GM12874 (cell line): Measurements from ENCODE around the gene DNALI1.

Source experiments
- TF ChIP-seq, protein P1 (sequence below): IDR thresholded peaks from 2 replicates; pipeline ENCODE4 v1.5.1; 2011; ENCODE audit warnings: low read depth, mild to moderate bottlenecking, control low read depth, low read length, moderate library complexity; ENCODE audit not compliant: insufficient read depth

DNALI1 gene

GRCh38 chr1:37556712-37557196 lies at the start of gene DNALI1:
Gene DNALI1, plus strand, starts transcription at chr1:37556940. Its CDS starts 55 bp downstream, at chr1:37556995.
- TF ChIP-seq, protein P1, sequence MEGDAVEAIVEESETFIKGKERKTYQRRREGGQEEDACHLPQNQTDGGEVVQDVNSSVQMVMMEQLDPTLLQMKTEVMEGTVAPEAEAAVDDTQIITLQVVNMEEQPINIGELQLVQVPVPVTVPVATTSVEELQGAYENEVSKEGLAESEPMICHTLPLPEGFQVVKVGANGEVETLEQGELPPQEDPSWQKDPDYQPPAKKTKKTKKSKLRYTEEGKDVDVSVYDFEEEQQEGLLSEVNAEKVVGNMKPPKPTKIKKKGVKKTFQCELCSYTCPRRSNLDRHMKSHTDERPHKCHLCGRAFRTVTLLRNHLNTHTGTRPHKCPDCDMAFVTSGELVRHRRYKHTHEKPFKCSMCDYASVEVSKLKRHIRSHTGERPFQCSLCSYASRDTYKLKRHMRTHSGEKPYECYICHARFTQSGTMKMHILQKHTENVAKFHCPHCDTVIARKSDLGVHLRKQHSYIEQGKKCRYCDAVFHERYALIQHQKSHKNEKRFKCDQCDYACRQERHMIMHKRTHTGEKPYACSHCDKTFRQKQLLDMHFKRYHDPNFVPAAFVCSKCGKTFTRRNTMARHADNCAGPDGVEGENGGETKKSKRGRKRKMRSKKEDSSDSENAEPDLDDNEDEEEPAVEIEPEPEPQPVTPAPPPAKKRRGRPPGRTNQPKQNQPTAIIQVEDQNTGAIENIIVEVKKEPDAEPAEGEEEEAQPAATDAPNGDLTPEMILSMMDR: no peak

DNA sequence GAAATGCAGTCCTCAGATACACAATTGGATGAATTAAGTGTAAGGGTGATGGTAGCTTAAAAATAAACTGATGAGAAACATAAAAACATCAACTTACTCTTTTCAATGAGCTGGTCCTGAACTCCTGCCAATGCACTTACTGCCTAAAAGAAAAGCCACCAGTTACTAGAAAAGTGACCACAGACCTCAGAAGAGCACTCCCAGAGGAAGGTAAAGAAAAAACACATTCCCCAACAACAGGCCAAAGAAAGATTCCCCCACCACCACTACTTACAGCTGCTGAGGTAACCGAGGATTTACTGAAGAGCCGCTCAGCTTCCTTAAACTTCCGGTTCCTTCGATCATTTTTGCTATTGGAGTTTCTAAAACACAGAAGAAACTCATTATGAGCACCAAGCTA lies 47.6 kb upstream of the DNALI1 start:
- TF ChIP-seq, protein P1: peak; percentile 37; the same call in 1 of the 2 replicates

GRCh38 chr1:37513795-37514349 lies 42.9 kb upstream of the DNALI1 start:
- TF ChIP-seq, protein P1: no peak

- TF ChIP-seq, protein P1: peak; percentile 78
These were observed 42.2 kb upstream of the DNALI1 start, which contains the start of gene MEAF6 for GRCh38 chr1:37514350-37515184. Gene MEAF6, minus strand, starts transcription at chr1:37514766. Its CDS starts 20 bp downstream, at chr1:37514746.

GRCh38 chr1:37515185-37516034 lies 41.3 kb upstream of the DNALI1 start:
- TF ChIP-seq, protein P1: no peak

DNA sequence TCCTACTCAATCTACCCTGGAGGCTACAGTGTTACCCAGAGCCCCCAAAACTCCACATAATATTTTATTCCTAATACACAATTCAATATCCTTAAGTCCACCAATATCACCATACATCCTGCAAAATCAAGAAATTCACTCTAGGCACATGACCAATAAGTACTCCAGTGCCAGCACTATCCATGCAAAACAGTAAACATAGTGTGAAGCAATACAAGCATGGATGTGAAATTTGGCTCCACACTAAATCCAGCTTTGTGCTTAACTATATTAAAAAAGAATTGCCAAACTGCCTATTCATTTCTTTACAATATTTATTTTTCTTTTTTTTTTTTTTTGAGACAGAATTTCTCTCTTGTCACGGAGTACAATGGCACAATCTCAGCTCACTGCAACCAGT lies 39.2 kb upstream of the DNALI1 start:
- TF ChIP-seq, protein P1: no peak

DNA sequence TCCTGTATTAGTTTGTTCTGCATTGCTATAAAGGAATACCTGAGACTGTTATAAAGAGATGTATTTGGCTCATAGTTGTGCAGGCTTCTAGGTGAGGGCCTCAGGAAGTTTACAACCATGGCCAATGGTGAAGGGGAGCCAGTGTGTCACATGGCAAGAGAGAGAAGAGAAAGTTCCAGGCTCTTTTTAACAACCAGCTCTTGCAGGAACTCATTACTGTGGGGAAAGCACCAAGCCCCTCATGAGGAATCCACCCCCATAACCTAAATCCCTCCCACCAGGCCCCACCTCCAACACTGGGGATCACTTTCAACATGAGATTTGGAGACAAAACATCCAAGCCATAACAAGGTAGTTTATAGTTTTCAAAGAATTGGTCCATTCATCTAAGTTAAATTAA lies 37.1 kb upstream of the DNALI1 start:
- TF ChIP-seq, protein P1: no peak
